Mesenchymal stem cell (in vitro differentiated cells and primary cell): ENCODE measurements around the gene PLCL1.

Experiments
- DNase-seq: peaks from one replicate; pipeline ENCODE4 v3.0.0-alpha.2; 2013
- H2AFZ ChIP-seq: one replicate; pipeline ENCODE4 v1.6.1; 2013; ENCODE audit warnings: low read depth, mild to moderate bottlenecking, control low read depth, inconsistent platforms, low read length, moderate library complexity
- H2AK5ac ChIP-seq: 2 replicates; pipeline ENCODE4 v1.6.1; 2013; ENCODE audit warnings: low read length, moderate library complexity, mild to moderate bottlenecking, inconsistent platforms; ENCODE audit not compliant: severe bottlenecking
- H2BK120ac ChIP-seq: one replicate; pipeline ENCODE4 v1.6.1; 2013; ENCODE audit warnings: low read depth, mild to moderate bottlenecking, inconsistent platforms, low read length, moderate library complexity
- H2BK12ac ChIP-seq, 2 experiments: one replicate each; pipeline ENCODE4 v1.6.1; 2013; ENCODE audit warnings: inconsistent platforms in 2 of 2, low read length in 2 of 2, mild to moderate bottlenecking in 2 of 2, moderate library complexity in 2 of 2, control low read depth in 1 of 2
- H2BK15ac ChIP-seq: one replicate; pipeline ENCODE4 v1.6.1; 2013; ENCODE audit warnings: mild to moderate bottlenecking, low read depth, inconsistent platforms; ENCODE audit not compliant: poor library complexity, severe bottlenecking
- H2BK5ac ChIP-seq: 2 replicates; pipeline ENCODE4 v1.6.1; 2013; ENCODE audit warnings: low read depth, mild to moderate bottlenecking, low read length, control low read depth, inconsistent platforms; ENCODE audit not compliant: poor library complexity, severe bottlenecking
- H3K14ac ChIP-seq, 2 experiments: one replicate each; pipeline ENCODE4 v1.6.1; 2013; ENCODE audit warnings: inconsistent platforms in 2 of 2, low read length in 2 of 2, control low read depth in 1 of 2, mild to moderate bottlenecking in 1 of 2, moderate library complexity in 1 of 2
- H3K18ac ChIP-seq, 2 experiments: one replicate each; pipeline ENCODE4 v1.6.1; 2013; ENCODE audit warnings: inconsistent platforms in 2 of 2, low read length in 2 of 2, control low read depth in 1 of 2, low read depth in 1 of 2, mild to moderate bottlenecking in 1 of 2
- H3K23ac ChIP-seq, 2 experiments: one replicate each; pipeline ENCODE4 v1.6.1; 2013; ENCODE audit warnings: inconsistent platforms in 2 of 2, low read length in 2 of 2, mild to moderate bottlenecking in 2 of 2, moderate library complexity in 2 of 2, control low read depth in 1 of 2
- H3K27ac ChIP-seq: 2 replicates; pipeline ENCODE4 v1.5.1; 2013; ENCODE audit warnings: mild to moderate bottlenecking, moderate library complexity, low read length, control low read depth, inconsistent platforms; ENCODE audit not compliant: poor library complexity, severe bottlenecking
- H3K27me3 ChIP-seq, 2 experiments: 2 replicates each; pipeline versions ENCODE4 v1.6.1 to v1.7.0; 2013; ENCODE audit warnings: low read length in 2 of 2, mild to moderate bottlenecking in 2 of 2, moderate library complexity in 2 of 2, control low read depth in 1 of 2, inconsistent platforms in 1 of 2; ENCODE audit not compliant: control insufficient read depth in 1 of 2, insufficient read depth in 1 of 2
- H3K36me3 ChIP-seq, 2 experiments: 2 replicates each; pipeline versions ENCODE4 v1.6.1 to v1.7.0; 2013; ENCODE audit warnings: low read length in 2 of 2, control low read depth in 1 of 2, inconsistent platforms in 1 of 2, low read depth in 1 of 2, mild to moderate bottlenecking in 1 of 2; ENCODE audit not compliant: insufficient read depth in 2 of 2, control insufficient read depth in 1 of 2
- H3K4ac ChIP-seq, 2 experiments: one replicate each; pipeline ENCODE4 v1.6.1; 2013; ENCODE audit warnings: inconsistent platforms in 2 of 2, low read length in 2 of 2, mild to moderate bottlenecking in 2 of 2, moderate library complexity in 2 of 2, control low read depth in 1 of 2, low read depth in 1 of 2
- H3K4me1 ChIP-seq: 2 replicates; pipeline ENCODE4 v1.6.1; 2013; ENCODE audit warnings: low read depth, low read length, control low read depth; ENCODE audit not compliant: control insufficient read depth, insufficient read depth
- H3K4me2 ChIP-seq: 2 replicates; pipeline ENCODE4 v1.6.1; 2013; ENCODE audit warnings: low read length, mild to moderate bottlenecking, inconsistent platforms; ENCODE audit not compliant: poor library complexity, severe bottlenecking
- H3K4me3 ChIP-seq, 2 experiments: 2 replicates each; pipeline versions ENCODE4 v1.5.1 to v1.7.0; 2013; ENCODE audit warnings: low read length in 2 of 2, mild to moderate bottlenecking in 2 of 2, control low read depth in 1 of 2, low read depth in 1 of 2; ENCODE audit not compliant: insufficient read depth in 1 of 2
- H3K79me1 ChIP-seq: replicated peaks from 2 replicates; pipeline ENCODE4 v1.6.1; 2013; ENCODE audit warnings: mild to moderate bottlenecking, control low read depth, low read length, inconsistent platforms; ENCODE audit not compliant: poor library complexity, severe bottlenecking
- H3K9ac ChIP-seq: 2 replicates; pipeline ENCODE4 v1.7.0; 2013; ENCODE audit warnings: mild to moderate bottlenecking, low read length, moderate library complexity
- H3K9me3 ChIP-seq: 2 replicates; pipeline ENCODE4 v1.7.0; 2013; ENCODE audit warnings: mild to moderate bottlenecking, low read length; ENCODE audit not compliant: control insufficient read depth
- H4K8ac ChIP-seq: one replicate; pipeline ENCODE4 v1.6.1; 2013; ENCODE audit warnings: inconsistent platforms, mild to moderate bottlenecking, low read length, moderate library complexity
- H4K91ac ChIP-seq: one replicate; pipeline ENCODE4 v1.6.1; 2013; ENCODE audit warnings: mild to moderate bottlenecking, low read length, inconsistent platforms
- WGBS: methylation state at CpG from one replicate; pipeline ENCODE4 v1.1.7; 2013; ENCODE audit warnings: mixed read lengths; 5-methylcytosine and 5-hydroxymethylcytosine counted together

PLCL1 gene

GRCh38 chr2:197786010-197786877 is 18.1 kb upstream of the PLCL1 start:
- H4K91ac ChIP-seq: no peak overlapping the region
- H3K9ac ChIP-seq: no peak overlapping the region
- H3K27ac ChIP-seq: no peak overlapping the region
- H3K4me3 ChIP-seq: peak overlapping the region in 1 of 2 experiments; percentile 68
- H3K27me3 ChIP-seq: peaks cover 14 to 18% of the 10 kb centered on the region in 2 experiments
- no peak overlapping the region for H2AK5ac ChIP-seq
- DNase-seq: no peak
- no peak overlapping the region for H2BK12ac ChIP-seq
- no peak overlapping the region for H2BK120ac ChIP-seq
- peak overlapping the region; percentile 24 for H3K4me2 ChIP-seq
- 16% methylated on average over 59 of the region's 79 CpGs for WGBS
- H3K23ac ChIP-seq: peak overlapping the region in 1 of 2 experiments; percentile 61
- H2BK5ac ChIP-seq: no peak overlapping the region
- no peaks in the 10 kb centered on the region for H3K9me3 ChIP-seq
- peaks cover 7% of the 10 kb centered on the region for H3K4me1 ChIP-seq
- H2BK15ac ChIP-seq: no peak overlapping the region
- no peak overlapping the region for H3K14ac ChIP-seq
- H3K79me1 ChIP-seq: no peaks in the 10 kb centered on the region
- no peaks in the 10 kb centered on the region for H3K36me3 ChIP-seq
- no peak overlapping the region for H4K8ac ChIP-seq
- no peak overlapping the region for H2AFZ ChIP-seq
- H3K4ac ChIP-seq: no peak overlapping the region
- no peak overlapping the region for H3K18ac ChIP-seq

GRCh38 chr2:197793456-197793855 is 10.9 kb upstream of the PLCL1 start:
- no peak overlapping the region for H3K4ac ChIP-seq

GRCh38 chr2:197795277-197795676 is 9.1 kb upstream of the PLCL1 start:
- H4K8ac ChIP-seq: no peak overlapping the region
- no peak overlapping the region for H3K4me2 ChIP-seq
- no peak overlapping the region for H2AK5ac ChIP-seq
- H2AFZ ChIP-seq: no peak overlapping the region
- no peak overlapping the region for H4K91ac ChIP-seq
- no peak overlapping the region for H3K4ac ChIP-seq
- no peaks in the 10 kb centered on the region for H3K79me1 ChIP-seq
- peaks cover 0 to 12% of the 10 kb centered on the region in 2 experiments for H3K27me3 ChIP-seq
- H2BK15ac ChIP-seq: no peak overlapping the region
- H2BK12ac ChIP-seq: no peak overlapping the region
- H2BK5ac ChIP-seq: no peak overlapping the region
- no peaks in the 10 kb centered on the region for H3K36me3 ChIP-seq
- no peaks in the 10 kb centered on the region for H3K4me1 ChIP-seq
- H3K18ac ChIP-seq: no peak overlapping the region
- no peak for DNase-seq
- no peak overlapping the region for H3K9ac ChIP-seq
- H3K23ac ChIP-seq: no peak overlapping the region
- no peak overlapping the region for H2BK120ac ChIP-seq
- H3K27ac ChIP-seq: no peak overlapping the region
- H3K14ac ChIP-seq: no peak overlapping the region
- H3K4me3 ChIP-seq: no peak overlapping the region
- peaks cover 5% of the 10 kb centered on the region for H3K9me3 ChIP-seq

More at GRCh38 chr2:197793456-197793855, 10.9 kb upstream of the PLCL1 start:
- Histone ChIP-seq H2BK5ac (no peak overlapping the region), H3K4me3 (no peak overlapping the region), H4K91ac (no peak overlapping the region), H4K8ac (no peak overlapping the region), H3K36me3 (no peaks in the 10 kb centered on the region), H3K18ac (no peak overlapping the region), H2BK15ac (no peak overlapping the region), H2BK12ac (no peak overlapping the region), H2AK5ac (no peak overlapping the region), H3K27me3 (peaks cover 0 to 3% of the 10 kb centered on the region in 2 experiments), H3K4me2 (no peak overlapping the region), H3K9me3 (peaks cover 5% of the 10 kb centered on the region), H3K4me1 (no peaks in the 10 kb centered on the region), H3K14ac (no peak overlapping the region), H2AFZ (no peak overlapping the region), H3K27ac (no peak overlapping the region), H3K9ac (no peak overlapping the region), H2BK120ac (no peak overlapping the region), H3K23ac (no peak overlapping the region), H3K79me1 (no peaks in the 10 kb centered on the region)
- no peak for DNase-seq
- WGBS: no CpG with 5 or more reads among the region's 1 CpG

- no peak overlapping the region for H3K9ac ChIP-seq
- WGBS: 75% methylated on average over 3 of the region's 4 CpGs
- no peaks in the 10 kb centered on the region for H3K9me3 ChIP-seq
- no peak overlapping the region for H3K18ac ChIP-seq
- no peak overlapping the region for H2BK120ac ChIP-seq
- H3K36me3 ChIP-seq: no peaks in the 10 kb centered on the region
- DNase-seq: no peak
- H3K14ac ChIP-seq: no peak overlapping the region
- no peak overlapping the region for H4K91ac ChIP-seq
- H3K23ac ChIP-seq: no peak overlapping the region
- H3K27ac ChIP-seq: no peak overlapping the region
- no peak overlapping the region for H3K4ac ChIP-seq
- H2BK12ac ChIP-seq: no peak overlapping the region
- H2AK5ac ChIP-seq: no peak overlapping the region
- no peaks in the 10 kb centered on the region for H3K4me1 ChIP-seq
- H2BK15ac ChIP-seq: no peak overlapping the region
- no peak overlapping the region for H2BK5ac ChIP-seq
- no peak overlapping the region for H4K8ac ChIP-seq
- H3K4me3 ChIP-seq: no peak overlapping the region
- H3K4me2 ChIP-seq: no peak overlapping the region
- no peaks in the 10 kb centered on the region for H3K79me1 ChIP-seq
- no peak overlapping the region for H2AFZ ChIP-seq
- H3K27me3 ChIP-seq: peaks cover 0 to 26% of the 10 kb centered on the region in 2 experiments
Observed at GRCh38 chr2:197798187-197798586, 6.2 kb upstream of the PLCL1 start.
